Hepatocyte (in vitro differentiated cells): ENCODE measurements around the gene EIPR1. TPM values are rescaled to one million over a fixed set of nuclear protein-coding genes. Genes with fewer than 3 reads are reported as not detected.

Experiments used
- DNase-seq: peaks from one replicate; pipeline ENCODE4 v3.0.0-alpha.2; 2016; ENCODE audit warnings: low spot score
- H2AFZ ChIP-seq: fragments of 200-600 bp; sonication (generic); 2 replicates; pipeline ENCODE4 v1.6.0; 2016; ENCODE audit warnings: antibody characterized with exemption, mild to moderate bottlenecking
- H3K27ac ChIP-seq: fragments of 200-600 bp; sonication (generic); 2 replicates; pipeline ENCODE4 v1.5.1; 2016; ENCODE audit warnings: mild to moderate bottlenecking
- H3K27me3 ChIP-seq: fragments of 200-600 bp; sonication (generic); 2 replicates; pipeline ENCODE4 v1.6.1; 2016
- H3K36me3 ChIP-seq: fragments of 200-600 bp; sonication (generic); replicated peaks from 2 replicates; pipeline ENCODE4 v1.5.1; 2016; ENCODE audit warnings: low read depth; ENCODE audit not compliant: insufficient read depth
- H3K4me1 ChIP-seq: fragments of 200-600 bp; sonication (generic); 2 replicates; pipeline ENCODE4 v1.5.1; 2016; ENCODE audit warnings: mild to moderate bottlenecking, moderate library complexity; ENCODE audit not compliant: insufficient read depth
- H3K4me2 ChIP-seq: fragments of 200-600 bp; sonication (generic); 2 replicates; pipeline ENCODE4 v1.6.0; 2016
- H3K4me3 ChIP-seq: fragments of 200-600 bp; sonication (generic); 2 replicates; pipeline ENCODE4 v1.5.1; 2016; ENCODE audit warnings: mild to moderate bottlenecking
- H3K79me2 ChIP-seq: fragments of 200-600 bp; sonication (generic); 2 replicates; pipeline ENCODE4 v1.6.0; 2017; ENCODE audit warnings: mild to moderate bottlenecking
- H3K9me2 ChIP-seq: fragments of 200-600 bp; sonication (generic); replicated peaks from 2 replicates; pipeline ENCODE4 v1.6.0; 2017; ENCODE audit warnings: mild to moderate bottlenecking; ENCODE audit not compliant: insufficient read depth
- H3K9me3 ChIP-seq: fragments of 200-600 bp; sonication (generic); 2 replicates; pipeline ENCODE4 v1.5.1; 2016; ENCODE audit warnings: low read depth, mild to moderate bottlenecking
- H4K20me1 ChIP-seq: fragments of 200-600 bp; sonication (generic); 2 replicates; pipeline ENCODE4 v1.6.0; 2016; ENCODE audit warnings: mild to moderate bottlenecking; ENCODE audit not compliant: insufficient read depth, poor library complexity, severe bottlenecking
- CTCF ChIP-seq: fragments of 200-600 bp; sonication (generic); IDR thresholded peaks from 2 replicates; pipeline ENCODE4 v1.5.1; 2016; ENCODE audit warnings: antibody characterized with exemption, mild to moderate bottlenecking; ENCODE audit not compliant: poor library complexity
- EZH2 ChIP-seq: fragments of 200-600 bp; sonication (generic); IDR thresholded peaks from 2 replicates; pipeline ENCODE4 v1.6.1; 2016; ENCODE audit warnings: antibody characterized with exemption, mild to moderate bottlenecking, borderline replicate concordance
- EZH2phosphoT487 ChIP-seq: fragments of 200-600 bp; sonication (generic); IDR thresholded peaks from one replicate; pipeline ENCODE4 v1.6.1; 2018; ENCODE audit warnings: antibody characterized with exemption, mild to moderate bottlenecking, low read depth, moderate library complexity; ENCODE audit not compliant: unreplicated experiment, severe bottlenecking
- WGBS: methylation state at CpG from one replicate; pipeline ENCODE4 v1.1.6; 2016; ENCODE audit warnings: low lambda C conversion rate; ENCODE audit errors: missing lambda C conversion rate; 5-methylcytosine and 5-hydroxymethylcytosine counted together
- polyA plus RNA-seq: library from polyadenylated mRNA; unstranded; fragments of >200 nt; fragmentation: Nextera tagmentation; extraction: Ambion mirVana; gene quantifications from 2 replicates; pipeline ENCODE4 v1.2.1, GENCODE V29; 2016
- total RNA-seq: library from RNA; depleted of rRNA; stranded (reverse); fragments of >200 nt; gene quantifications from 2 replicates; pipeline ENCODE4 v1.2.3, GENCODE V29; 2014

Gene EIPR1
- total and polyA plus RNA-seq, 2 experiments from 2014 or later, result 27.4 to 42.3 TPM

GRCh38 chr2:3264010-3264744 lies 113.4 kb downstream of the EIPR1 start:
- Histone ChIP-seq H3K4me3 (no peak overlapping the region), H4K20me1 (no peaks in the 10 kb centered on the region), H3K36me3 (no peaks in the 10 kb centered on the region), H3K79me2 (no peaks in the 10 kb centered on the region), H3K4me2 (no peak overlapping the region), H3K9me2 (no peaks in the 10 kb centered on the region), H3K4me1 (no peaks in the 10 kb centered on the region), H3K9me3 (no peaks in the 10 kb centered on the region), H3K27ac (no peak overlapping the region), H2AFZ (no peak overlapping the region), H3K27me3 (no peaks in the 10 kb centered on the region)
- TF ChIP-seq EZH2phosphoT487 (no peak), CTCF (no peak), EZH2 (no peak)
- WGBS, result 92% methylated on average over 12 of the region's 12 CpGs
- DNase-seq, result no peak

GRCh38 chr2:3263487-3263886 lies 114.1 kb downstream of the EIPR1 start:
- no peaks in the 10 kb centered on the region for H3K79me2 ChIP-seq
- TF ChIP-seq CTCF (no peak), EZH2 (no peak), EZH2phosphoT487 (no peak)
- H3K4me2 ChIP-seq, result no peak overlapping the region
- no peaks in the 10 kb centered on the region for H3K27me3 ChIP-seq
- no peak overlapping the region for H2AFZ ChIP-seq
- no peak overlapping the region for H3K4me3 ChIP-seq
- no peaks in the 10 kb centered on the region for H3K9me2 ChIP-seq
- no peaks in the 10 kb centered on the region for H4K20me1 ChIP-seq
- WGBS, result 98% methylated on average over 16 of the region's 16 CpGs
- H3K27ac ChIP-seq, result no peak overlapping the region
- DNase-seq, result no peak
- no peaks in the 10 kb centered on the region for H3K36me3 ChIP-seq
- no peaks in the 10 kb centered on the region for H3K4me1 ChIP-seq
- H3K9me3 ChIP-seq, result no peaks in the 10 kb centered on the region

- Histone ChIP-seq H3K4me2 (no peak overlapping the region), H3K4me3 (no peak overlapping the region), H3K36me3 (no peaks in the 10 kb centered on the region), H2AFZ (no peak overlapping the region), H4K20me1 (no peaks in the 10 kb centered on the region), H3K27ac (no peak overlapping the region), H3K9me2 (no peaks in the 10 kb centered on the region), H3K79me2 (no peaks in the 10 kb centered on the region), H3K9me3 (no peaks in the 10 kb centered on the region), H3K4me1 (no peaks in the 10 kb centered on the region), H3K27me3 (no peaks in the 10 kb centered on the region)
- no peak for TF ChIP-seq CTCF
- TF ChIP-seq EZH2, result no peak
- no peak for TF ChIP-seq EZH2phosphoT487
- 96% methylated on average over 18 of the region's 18 CpGs for WGBS
- no peak for DNase-seq
Measured at GRCh38 chr2:3262437-3263388, 114.9 kb downstream of the EIPR1 start.
